GM12878 (cell line): ENCODE measurements around the gene EDARADD. TPM values are rescaled to one million over a fixed set of nuclear protein-coding genes. Genes with fewer than 3 reads are reported as not detected.

Experiments used
- BCL11A ChIP-seq: IDR thresholded peaks from 2 replicates; pipeline ENCODE4 v1.6.1; 2011; ENCODE audit warnings: low read depth, low read length
- BHLHE40 ChIP-seq, 2 experiments: fragments of 450-650 bp in 1 of 2; IDR thresholded peaks; 2 replicates each; pipeline ENCODE4 v1.6.1; 2011 to 2017; ENCODE audit warnings: low read depth in 2 of 2, borderline replicate concordance in 1 of 2, improper control_type of control experiment in 1 of 2, low read length in 1 of 2, mild to moderate bottlenecking in 1 of 2
- CBX3 ChIP-seq: fragments of 200-600 bp; sonication (generic); IDR thresholded peaks from 2 replicates; pipeline ENCODE4 v1.6.1; 2016; ENCODE audit warnings: low read depth, borderline replicate concordance
- IKZF2 ChIP-seq, 2 experiments: fragments of 450-650 bp; IDR thresholded peaks; 2 replicates each; pipeline ENCODE4 v1.6.1; 2017; ENCODE audit warnings: mild to moderate bottlenecking in 2 of 2, moderate library complexity in 2 of 2
- JUNB ChIP-seq: IDR thresholded peaks from 2 replicates; pipeline ENCODE4 v1.6.1; 2016; ENCODE audit warnings: antibody characterized with exemption, mild to moderate bottlenecking
- KAT2A ChIP-seq: conservative IDR thresholded peaks from 2 replicates; pipeline ENCODE4 v1.6.1; 2011; ENCODE audit warnings: low read depth, low read length; ENCODE audit not compliant: control insufficient read depth
- MEF2A ChIP-seq: IDR thresholded peaks from 2 replicates; pipeline ENCODE4 v1.6.1; 2011; ENCODE audit warnings: low read depth, mild to moderate bottlenecking, low read length, moderate library complexity; ENCODE audit not compliant: insufficient read depth
- MEF2B ChIP-seq: fragments of 450-650 bp; IDR thresholded peaks from 2 replicates; pipeline ENCODE4 v1.6.1; 2018; ENCODE audit warnings: mild to moderate bottlenecking, moderate library complexity; ENCODE audit not compliant: partially characterized antibody, poor library complexity, severe bottlenecking
- NR2F1 ChIP-seq: fragments of 450-650 bp; conservative IDR thresholded peaks from 2 replicates; pipeline ENCODE4 v1.6.1; 2017; ENCODE audit warnings: mild to moderate bottlenecking
- NRF1 ChIP-seq: conservative IDR thresholded peaks from 2 replicates; pipeline ENCODE4 v1.6.1; 2011; ENCODE audit warnings: mild to moderate bottlenecking, low read depth, low read length, improper control_type of control experiment
- RAD21 ChIP-seq: IDR thresholded peaks from 2 replicates; pipeline ENCODE4 v1.6.1; 2011; ENCODE audit warnings: mild to moderate bottlenecking, low read depth, low read length, moderate library complexity; ENCODE audit not compliant: insufficient read depth
- RB1 ChIP-seq: fragments of 450-650 bp; formaldehyde crosslinking; IDR thresholded peaks from 2 replicates; pipeline ENCODE4 v1.6.1; 2017; ENCODE audit warnings: mild to moderate bottlenecking, borderline replicate concordance
- RELA ChIP-seq: fragments of 450-650 bp; IDR thresholded peaks from 2 replicates; pipeline ENCODE4 v1.8.0; 2014; ENCODE audit warnings: borderline replicate concordance; ENCODE audit not compliant: partially characterized antibody
- RUNX3 ChIP-seq: IDR thresholded peaks from 2 replicates; pipeline ENCODE4 v1.6.1; 2012; ENCODE audit warnings: low read length, inconsistent platforms
- SMARCA5 ChIP-seq: fragments of 450-650 bp; IDR thresholded peaks from 2 replicates; pipeline ENCODE4 v1.6.1; 2017; ENCODE audit warnings: mild to moderate bottlenecking
- SREBF1 ChIP-seq: IDR thresholded peaks from 2 replicates; pipeline ENCODE4 v1.6.1; 2012; ENCODE audit warnings: mild to moderate bottlenecking, low read length
- YY1 ChIP-seq: IDR thresholded peaks from 2 replicates; pipeline ENCODE4 v1.6.1; 2011; ENCODE audit warnings: low read depth, mild to moderate bottlenecking, low read length
- ZBED1 ChIP-seq: IDR thresholded peaks from 2 replicates; pipeline ENCODE4 v1.6.1; 2016; ENCODE audit warnings: borderline replicate concordance
- ZNF217 ChIP-seq: fragments of 450-650 bp; IDR thresholded peaks from 2 replicates; pipeline ENCODE4 v1.6.1; 2017; ENCODE audit warnings: antibody characterized with exemption, mild to moderate bottlenecking
- polyA plus RNA-seq, 11 experiments: library from polyadenylated mRNA; depleted of rRNA in 4 of 11; unstranded in 6 of 11; stranded (reverse) in 5 of 11; fragments of >200 nt; fragmentation: Nextera tagmentation in 4 of 11; fragmentation: Illumina TruSeq in 1 of 11; extraction: Ambion mirVana in 4 of 11; extraction: Trizol in 1 of 11; gene quantifications; 1 replicate in 1 of 11; 2 replicates in 10 of 11; pipeline versions ENCODE4 v1.2.1 to v1.2.3, GENCODE V29; 2011 to 2016; ENCODE audit warnings: inconsistent platforms in 2 of 11, missing spikeins in 2 of 11, low read depth in 1 of 11
- total RNA-seq, 4 experiments: library from RNA; depleted of rRNA in 3 of 4; stranded (reverse); fragments of >200 nt in 3 of 4; fragmentation: Illumina TruSeq in 1 of 4; extraction: Trizol in 1 of 4; gene quantifications; 2 replicates each; pipeline versions ENCODE4 v1.2.1 to v1.2.3, GENCODE V29; 2013 to 2021
- TF ChIP-seq, protein P1 (sequence below): fragments of 450-650 bp; IDR thresholded peaks from 2 replicates; pipeline ENCODE4 v1.6.1; 2018; ENCODE audit warnings: borderline replicate concordance, mild to moderate bottlenecking; ENCODE audit not compliant: partially characterized antibody
- TF ChIP-seq, protein P2 (sequence below): IDR thresholded peaks from 2 replicates; pipeline ENCODE4 v1.6.1; 2011; ENCODE audit warnings: borderline replicate concordance, low read depth, mild to moderate bottlenecking, moderate library complexity, mixed read lengths, low read length; ENCODE audit not compliant: insufficient read depth; ENCODE audit errors: extremely low read length
- TF ChIP-seq, protein P3 (sequence below): fragments of 450-650 bp; IDR thresholded peaks from 2 replicates; pipeline ENCODE4 v1.6.1; 2017; ENCODE audit warnings: mild to moderate bottlenecking, moderate library complexity

The EDARADD gene
- total and polyA plus RNA-seq, 10 of the 15 experiments (the other 5 are each of a cell fraction or from before 2014, with no cell fraction given): 0.58 to 6.1 (median 4.7) TPM

DNA sequence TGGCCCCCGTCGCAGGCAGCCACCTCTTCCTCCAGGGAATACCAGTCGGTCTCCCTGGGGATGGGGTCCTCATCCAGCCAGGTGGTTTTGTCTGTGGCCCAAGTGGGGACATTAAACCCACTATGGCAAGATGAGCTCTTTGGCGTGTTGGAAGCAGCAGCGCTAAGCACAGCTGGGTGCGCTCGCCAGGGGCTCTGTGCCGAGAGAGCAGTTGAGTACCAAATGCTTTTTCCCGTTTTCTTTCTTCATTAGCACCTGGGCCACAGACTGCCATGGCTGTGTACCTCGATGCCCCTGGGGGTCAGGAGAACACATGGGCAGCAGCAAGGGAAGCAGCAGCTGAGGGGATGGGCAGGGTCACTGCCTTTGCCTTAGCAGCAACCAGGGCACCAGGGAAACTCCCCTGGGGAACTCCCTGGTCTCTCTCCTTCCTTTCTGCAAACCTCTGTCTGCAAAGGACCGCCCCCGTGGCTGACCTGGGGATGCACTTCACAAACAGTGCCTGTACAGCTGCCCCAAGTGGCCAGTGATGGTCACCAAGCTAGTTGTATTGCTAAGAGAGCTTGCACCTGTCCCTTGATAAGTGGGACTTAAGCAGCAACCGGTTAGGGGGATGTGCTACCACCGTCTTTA, 31.1 kb downstream of the EDARADD start (continued):
- TF ChIP-seq, protein P1, sequence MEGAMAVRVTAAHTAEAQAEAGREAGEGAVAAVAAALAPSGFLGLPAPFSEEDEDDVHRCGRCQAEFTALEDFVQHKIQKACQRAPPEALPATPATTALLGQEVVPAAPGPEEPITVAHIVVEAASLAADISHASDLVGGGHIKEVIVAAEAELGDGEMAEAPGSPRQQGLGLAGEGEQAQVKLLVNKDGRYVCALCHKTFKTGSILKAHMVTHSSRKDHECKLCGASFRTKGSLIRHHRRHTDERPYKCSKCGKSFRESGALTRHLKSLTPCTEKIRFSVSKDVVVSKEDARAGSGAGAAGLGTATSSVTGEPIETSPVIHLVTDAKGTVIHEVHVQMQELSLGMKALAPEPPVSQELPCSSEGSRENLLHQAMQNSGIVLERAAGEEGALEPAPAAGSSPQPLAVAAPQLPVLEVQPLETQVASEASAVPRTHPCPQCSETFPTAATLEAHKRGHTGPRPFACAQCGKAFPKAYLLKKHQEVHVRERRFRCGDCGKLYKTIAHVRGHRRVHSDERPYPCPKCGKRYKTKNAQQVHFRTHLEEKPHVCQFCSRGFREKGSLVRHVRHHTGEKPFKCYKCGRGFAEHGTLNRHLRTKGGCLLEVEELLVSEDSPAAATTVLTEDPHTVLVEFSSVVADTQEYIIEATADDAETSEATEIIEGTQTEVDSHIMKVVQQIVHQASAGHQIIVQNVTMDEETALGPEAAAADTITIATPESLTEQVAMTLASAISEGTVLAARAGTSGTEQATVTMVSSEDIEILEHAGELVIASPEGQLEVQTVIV: no peak
- TF ChIP-seq, protein P2, sequence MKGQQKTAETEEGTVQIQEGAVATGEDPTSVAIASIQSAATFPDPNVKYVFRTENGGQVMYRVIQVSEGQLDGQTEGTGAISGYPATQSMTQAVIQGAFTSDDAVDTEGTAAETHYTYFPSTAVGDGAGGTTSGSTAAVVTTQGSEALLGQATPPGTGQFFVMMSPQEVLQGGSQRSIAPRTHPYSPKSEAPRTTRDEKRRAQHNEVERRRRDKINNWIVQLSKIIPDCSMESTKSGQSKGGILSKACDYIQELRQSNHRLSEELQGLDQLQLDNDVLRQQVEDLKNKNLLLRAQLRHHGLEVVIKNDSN: no peak
- no peak for TF ChIP-seq ZBED1
- TF ChIP-seq JUNB: no peak
- no peak for TF ChIP-seq CBX3
- TF ChIP-seq MEF2A: no peak
- TF ChIP-seq SREBF1: no peak
- TF ChIP-seq, protein P3, sequence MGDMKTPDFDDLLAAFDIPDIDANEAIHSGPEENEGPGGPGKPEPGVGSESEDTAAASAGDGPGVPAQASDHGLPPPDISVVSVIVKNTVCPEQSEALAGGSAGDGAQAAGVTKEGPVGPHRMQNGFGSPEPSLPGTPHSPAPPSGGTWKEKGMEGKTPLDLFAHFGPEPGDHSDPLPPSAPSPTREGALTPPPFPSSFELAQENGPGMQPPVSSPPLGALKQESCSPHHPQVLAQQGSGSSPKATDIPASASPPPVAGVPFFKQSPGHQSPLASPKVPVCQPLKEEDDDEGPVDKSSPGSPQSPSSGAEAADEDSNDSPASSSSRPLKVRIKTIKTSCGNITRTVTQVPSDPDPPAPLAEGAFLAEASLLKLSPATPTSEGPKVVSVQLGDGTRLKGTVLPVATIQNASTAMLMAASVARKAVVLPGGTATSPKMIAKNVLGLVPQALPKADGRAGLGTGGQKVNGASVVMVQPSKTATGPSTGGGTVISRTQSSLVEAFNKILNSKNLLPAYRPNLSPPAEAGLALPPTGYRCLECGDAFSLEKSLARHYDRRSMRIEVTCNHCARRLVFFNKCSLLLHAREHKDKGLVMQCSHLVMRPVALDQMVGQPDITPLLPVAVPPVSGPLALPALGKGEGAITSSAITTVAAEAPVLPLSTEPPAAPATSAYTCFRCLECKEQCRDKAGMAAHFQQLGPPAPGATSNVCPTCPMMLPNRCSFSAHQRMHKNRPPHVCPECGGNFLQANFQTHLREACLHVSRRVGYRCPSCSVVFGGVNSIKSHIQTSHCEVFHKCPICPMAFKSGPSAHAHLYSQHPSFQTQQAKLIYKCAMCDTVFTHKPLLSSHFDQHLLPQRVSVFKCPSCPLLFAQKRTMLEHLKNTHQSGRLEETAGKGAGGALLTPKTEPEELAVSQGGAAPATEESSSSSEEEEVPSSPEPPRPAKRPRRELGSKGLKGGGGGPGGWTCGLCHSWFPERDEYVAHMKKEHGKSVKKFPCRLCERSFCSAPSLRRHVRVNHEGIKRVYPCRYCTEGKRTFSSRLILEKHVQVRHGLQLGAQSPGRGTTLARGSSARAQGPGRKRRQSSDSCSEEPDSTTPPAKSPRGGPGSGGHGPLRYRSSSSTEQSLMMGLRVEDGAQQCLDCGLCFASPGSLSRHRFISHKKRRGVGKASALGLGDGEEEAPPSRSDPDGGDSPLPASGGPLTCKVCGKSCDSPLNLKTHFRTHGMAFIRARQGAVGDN: peak; percentile 44; the same call in 1 of the 2 replicates
- no peak for TF ChIP-seq SMARCA5
- TF ChIP-seq YY1: no peak
- TF ChIP-seq NRF1: no peak
- peak; percentile 93 for TF ChIP-seq NR2F1
- peak; percentile 46; the same call in 1 of the 2 replicates for TF ChIP-seq RAD21
- TF ChIP-seq IKZF2 (IDR thresholded peaks at IDR 0.05): 0 out of 4 replicates have a peak, but pooled peaks have one; percentile 14 to 30
- 0 out of 2 replicates have a peak, but pooled peaks have one; percentile 36 for TF ChIP-seq ZNF217
- TF ChIP-seq MEF2B: peak; percentile 37
- peak; percentile 42; the same call in 1 of the 2 replicates for TF ChIP-seq BCL11A
- TF ChIP-seq RB1: peak; percentile 44; the same call in 1 of the 2 replicates
- no peak for TF ChIP-seq KAT2A
- peak; percentile 44; the same call in 1 of the 2 replicates for TF ChIP-seq RUNX3
- peak; percentile 97 for TF ChIP-seq RELA
- peak in 1 of 2 experiments; percentile 34; a peak in 1 of 4 replicates for TF ChIP-seq BHLHE40 (IDR thresholded peaks at IDR 0.05; ENCODE audit: borderline replicate concordance in 1 of 2, low read depth in 2 of 2, low read length in 1 of 2)
